Measurements from ENCODE around the gene SMYD4.

- TF ChIP-seq CTCF (conservative IDR thresholded peaks at IDR 0.05; ENCODE audit: low read depth in 2 of 2) (no peak), NANOG (IDR thresholded peaks at IDR 0.05; ENCODE audit: borderline replicate concordance) (no peak), CREB1 (CRISPR knock-in tag; IDR thresholded peaks at IDR 0.05; ENCODE audit: low read depth) (no peak), JUNB (IDR thresholded peaks at IDR 0.05; ENCODE audit: unreplicated experiment) (no peak), EZH2phosphoT487 (IDR thresholded peaks at IDR 0.05; ENCODE audit: unreplicated experiment) (no peak), POLR2AphosphoS5 (IDR thresholded peaks at IDR 0.05; ENCODE audit: low read depth) (no peak), EZH2 (IDR thresholded peaks at IDR 0.05; ENCODE audit: low read depth, unreplicated experiment) (no peak), STAT1 (IDR thresholded peaks at IDR 0.05; ENCODE audit: unreplicated experiment) (no peak), REST (IDR thresholded peaks at IDR 0.05; ENCODE audit: unreplicated experiment) (no peak), ETS1 (IDR thresholded peaks at IDR 0.05) (no peak)
These were observed 73.9 kb downstream of the SMYD4 start for GRCh38 chr17:1755827-1756262.
